Measurements from ENCODE around the gene ERGIC1. TPM values are rescaled to one million over a fixed set of nuclear protein-coding genes. Genes with fewer than 3 reads are reported as not detected.
A peak's percentile ranks its signal among the peaks of the same experiment; 100 is the strongest.

Gene ERGIC1
- total and polyA plus RNA-seq, 2 of the 13 experiments (the other 11 are each of a cell fraction or from before 2014, with no cell fraction given): 78.5 to 184 TPM

GRCh38 chr5:172894767-172895388 lies 60.8 kb downstream of the ERGIC1 start (continued):
- TF ChIP-seq SALL1 (CRISPR knock-in tag; IDR thresholded peaks at IDR 0.05): peak; percentile 90
- TF ChIP-seq ZNF703 (CRISPR knock-in tag; IDR thresholded peaks at IDR 0.05; ENCODE audit: borderline replicate concordance): 0 out of 2 replicates have a peak, but pooled peaks have one; percentile 49
- TF ChIP-seq, protein P1, sequence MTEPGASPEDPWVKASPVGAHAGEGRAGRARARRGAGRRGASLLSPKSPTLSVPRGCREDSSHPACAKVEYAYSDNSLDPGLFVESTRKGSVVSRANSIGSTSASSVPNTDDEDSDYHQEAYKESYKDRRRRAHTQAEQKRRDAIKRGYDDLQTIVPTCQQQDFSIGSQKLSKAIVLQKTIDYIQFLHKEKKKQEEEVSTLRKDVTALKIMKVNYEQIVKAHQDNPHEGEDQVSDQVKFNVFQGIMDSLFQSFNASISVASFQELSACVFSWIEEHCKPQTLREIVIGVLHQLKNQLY (CRISPR knock-in tag; IDR thresholded peaks at IDR 0.05): peak; percentile 65
- no peak for TF ChIP-seq ZNF33A (CRISPR knock-in tag; IDR thresholded peaks at IDR 0.05; ENCODE audit: borderline replicate concordance)
- TF ChIP-seq ZNF12 (CRISPR knock-in tag; IDR thresholded peaks at IDR 0.05): no peak
- TF ChIP-seq ZFYVE20 (CRISPR knock-in tag; IDR thresholded peaks at IDR 0.05; ENCODE audit: borderline replicate concordance, low read depth): no peak
- TF ChIP-seq NR2F6 (IDR thresholded peaks at IDR 0.05): 0 out of 2 replicates have a peak, but pooled peaks have one; percentile 52
- peak; percentile 13; the same call in 1 of the 2 replicates for TF ChIP-seq NR2F6 (CRISPR knock-in tag; IDR thresholded peaks at IDR 0.05)
- no peak for TF ChIP-seq ZNF282 (IDR thresholded peaks at IDR 0.05; ENCODE audit: partially characterized antibody)
- TF ChIP-seq DPF2 (CRISPR knock-in tag; IDR thresholded peaks at IDR 0.05; ENCODE audit: borderline replicate concordance, low read depth): peak; percentile 81; the same call in 1 of the 2 replicates
- no peak for TF ChIP-seq ZNF18 (CRISPR knock-in tag; IDR thresholded peaks at IDR 0.05; ENCODE audit: insufficient replicate concordance)
- TF ChIP-seq ZNF142 (CRISPR knock-in tag; IDR thresholded peaks at IDR 0.05): no peak
- no peak for TF ChIP-seq ZNF326 (CRISPR knock-in tag; IDR thresholded peaks at IDR 0.05; ENCODE audit: borderline replicate concordance)
- peak; percentile 34; the same call in 1 of the 2 replicates for TF ChIP-seq ZNF24 (IDR thresholded peaks at IDR 0.05)
- no peak for TF ChIP-seq ZNF543 (CRISPR knock-in tag; IDR thresholded peaks at IDR 0.05)
- TF ChIP-seq ZNF556 (CRISPR knock-in tag; IDR thresholded peaks at IDR 0.05; ENCODE audit: borderline replicate concordance): peak; percentile 59; the same call in 1 of the 2 replicates
- no peak for TF ChIP-seq ZNF547 (CRISPR knock-in tag; IDR thresholded peaks at IDR 0.05)
